NB4 (cell line): ENCODE data around the gene CRYBA2.

Experiments used
- MYC ChIP-seq: IDR thresholded peaks from 2 replicates; pipeline ENCODE4 v1.6.1; 2011; ENCODE audit warnings: low read depth, low read length
- POLR2A ChIP-seq: IDR thresholded peaks from 2 replicates; pipeline ENCODE4 v1.6.1; 2011; ENCODE audit warnings: mild to moderate bottlenecking; ENCODE audit not compliant: insufficient read length; ENCODE audit errors: extremely low read depth
- TF ChIP-seq, protein P1 (sequence below): IDR thresholded peaks from one replicate; pipeline ENCODE4 v1.5.1; 2012; ENCODE audit warnings: low read depth, low read length

GRCh38 chr2:218962859-218963492, 30.2 kb downstream of the CRYBA2 start:
- TF ChIP-seq, protein P1, sequence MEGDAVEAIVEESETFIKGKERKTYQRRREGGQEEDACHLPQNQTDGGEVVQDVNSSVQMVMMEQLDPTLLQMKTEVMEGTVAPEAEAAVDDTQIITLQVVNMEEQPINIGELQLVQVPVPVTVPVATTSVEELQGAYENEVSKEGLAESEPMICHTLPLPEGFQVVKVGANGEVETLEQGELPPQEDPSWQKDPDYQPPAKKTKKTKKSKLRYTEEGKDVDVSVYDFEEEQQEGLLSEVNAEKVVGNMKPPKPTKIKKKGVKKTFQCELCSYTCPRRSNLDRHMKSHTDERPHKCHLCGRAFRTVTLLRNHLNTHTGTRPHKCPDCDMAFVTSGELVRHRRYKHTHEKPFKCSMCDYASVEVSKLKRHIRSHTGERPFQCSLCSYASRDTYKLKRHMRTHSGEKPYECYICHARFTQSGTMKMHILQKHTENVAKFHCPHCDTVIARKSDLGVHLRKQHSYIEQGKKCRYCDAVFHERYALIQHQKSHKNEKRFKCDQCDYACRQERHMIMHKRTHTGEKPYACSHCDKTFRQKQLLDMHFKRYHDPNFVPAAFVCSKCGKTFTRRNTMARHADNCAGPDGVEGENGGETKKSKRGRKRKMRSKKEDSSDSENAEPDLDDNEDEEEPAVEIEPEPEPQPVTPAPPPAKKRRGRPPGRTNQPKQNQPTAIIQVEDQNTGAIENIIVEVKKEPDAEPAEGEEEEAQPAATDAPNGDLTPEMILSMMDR = no peak
- no peak for TF ChIP-seq POLR2A
- no peak for TF ChIP-seq MYC
